COR-L47 (cell line): ENCODE data around the gene CEACAM3.

Source experiments
- DNase-seq: peaks from one replicate; lab custom pipeline; 2025; lab: John Stamatoyannopoulos, UW

CEACAM3 gene

GRCh38 chr19:41845001-41845050 is 48.4 kb downstream of the CEACAM3 start, which contains the start of gene DMRTC2:
Gene DMRTC2 (plus strand): TSS chr19:41845042. CDS start chr19:41847429, 2,387 bp downstream.
- no peak for DNase-seq

GRCh38 chr19:41845051-41845590 is 48.7 kb downstream of the CEACAM3 start:
- DNase-seq, result no peak

DNA sequence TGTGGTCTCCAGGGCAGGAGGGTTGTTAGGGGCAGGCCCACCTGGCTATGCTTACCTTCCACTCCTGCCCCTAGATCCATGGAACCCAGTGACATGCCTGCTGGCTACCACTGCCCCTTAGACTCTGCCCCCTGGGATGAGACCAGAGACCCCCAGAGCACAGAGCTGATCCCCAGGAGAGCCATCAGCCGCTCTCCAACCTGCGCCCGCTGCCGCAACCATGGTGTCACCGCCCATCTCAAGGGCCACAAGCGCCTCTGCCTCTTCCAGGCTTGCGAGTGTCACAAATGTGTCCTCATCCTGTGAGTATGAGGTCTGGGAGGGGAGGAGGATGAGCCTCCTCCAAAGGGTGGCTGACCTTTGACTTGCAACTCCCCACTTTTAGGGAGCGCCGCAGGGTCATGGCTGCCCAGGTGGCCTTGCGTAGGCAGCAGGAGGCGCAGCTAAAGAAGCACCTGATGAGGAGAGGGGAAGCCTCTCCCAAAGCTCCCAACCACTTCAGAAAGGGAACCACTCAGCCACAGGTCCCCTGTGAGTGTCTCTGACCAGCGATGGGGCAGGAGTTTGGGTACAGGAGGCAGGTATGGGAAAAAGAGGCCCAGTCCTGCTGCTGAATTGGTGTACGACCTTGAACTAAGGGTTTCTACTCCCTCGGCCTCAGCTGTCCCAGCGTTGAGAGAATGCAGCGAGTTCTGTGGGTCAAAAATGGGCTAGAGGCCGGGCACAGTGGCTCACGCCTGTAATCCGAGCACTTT is 51.1 kb downstream of the CEACAM3 start:
- DNase-seq, result no peak

GRCh38 chr19:41848666-41849065 is 52.3 kb downstream of the CEACAM3 start:
- DNase-seq, result no peak

- no peak for DNase-seq
Measured at GRCh38 chr19:41849067-41849466, 52.7 kb downstream of the CEACAM3 start.

GRCh38 chr19:41850381-41850780 is 54.0 kb downstream of the CEACAM3 start:
- DNase-seq, result no peak

GRCh38 chr19:41851456-41851855 is 55.1 kb downstream of the CEACAM3 start:
- DNase-seq, result no peak

- DNase-seq, result no peak
Measured at GRCh38 chr19:41853344-41853743, 57.0 kb downstream of the CEACAM3 start.

DNA sequence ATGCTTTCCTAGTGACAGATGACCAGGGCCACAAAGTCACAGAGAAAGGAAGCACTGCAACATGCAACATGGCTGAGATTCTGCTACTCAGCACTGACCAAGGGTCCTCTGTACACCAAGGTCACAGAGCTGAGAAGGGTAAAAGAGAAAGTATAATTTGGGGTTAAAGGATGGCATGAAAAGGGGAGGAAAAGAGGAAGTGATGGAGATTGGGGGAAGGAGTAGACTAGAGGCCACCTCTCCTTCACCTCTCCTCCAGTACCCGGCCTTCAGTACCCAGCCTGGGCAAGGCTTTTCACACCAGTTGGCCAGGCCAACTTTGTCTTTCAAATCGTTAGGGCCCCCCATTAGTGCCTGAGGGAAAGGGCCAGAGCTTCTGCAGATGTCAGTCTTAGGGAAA is 57.4 kb downstream of the CEACAM3 start:
- DNase-seq, result no peak

- DNase-seq, result no peak
Measured at GRCh38 chr19:41859213-41859617, 62.8 kb downstream of the CEACAM3 start.

DNA sequence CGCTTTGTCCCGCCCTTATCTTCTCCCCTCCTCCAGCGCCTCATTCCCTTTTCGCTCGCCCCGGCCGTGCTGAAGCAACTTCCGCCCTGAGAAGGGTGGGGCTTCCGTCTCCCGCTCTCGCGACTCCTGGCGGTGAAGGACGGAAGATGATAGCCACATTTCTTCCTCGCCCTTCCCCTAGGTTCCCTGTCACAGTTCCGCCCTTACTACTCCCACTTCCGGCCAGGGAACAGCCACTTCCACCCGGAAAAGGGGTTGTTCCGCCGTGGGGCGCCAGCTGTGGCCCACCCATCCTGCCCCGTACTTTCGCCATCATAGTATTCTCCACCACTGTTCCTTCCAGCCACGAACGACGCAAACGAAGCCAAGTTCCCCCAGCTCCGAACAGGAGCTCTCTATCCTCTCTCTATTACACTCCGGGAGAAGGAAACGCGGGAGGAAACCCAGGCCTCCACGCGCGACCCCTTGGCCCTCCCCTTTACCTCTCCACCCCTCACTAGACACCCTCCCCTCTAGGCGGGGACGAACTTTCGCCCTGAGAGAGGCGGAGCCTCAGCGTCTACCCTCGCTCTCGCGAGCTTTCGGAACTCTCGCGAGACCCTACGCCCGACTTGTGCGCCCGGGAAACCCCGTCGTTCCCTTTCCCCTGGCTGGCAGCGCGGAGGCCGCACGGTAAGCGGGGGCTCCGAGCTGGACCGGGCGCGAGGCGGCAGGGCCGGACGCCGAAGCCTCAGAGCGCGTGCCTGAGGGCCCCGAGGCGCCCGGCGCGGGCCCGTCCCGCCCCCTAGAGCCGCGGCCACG is 63.4 kb downstream of the CEACAM3 start, which contains the start of gene RPS19:
Gene RPS19, plus strand, starts transcription at position 638 of the 801 bp plus-strand sequence. CDS start 520 bp downstream, outside the sequence.
- peak; percentile 97 for DNase-seq

DNA sequence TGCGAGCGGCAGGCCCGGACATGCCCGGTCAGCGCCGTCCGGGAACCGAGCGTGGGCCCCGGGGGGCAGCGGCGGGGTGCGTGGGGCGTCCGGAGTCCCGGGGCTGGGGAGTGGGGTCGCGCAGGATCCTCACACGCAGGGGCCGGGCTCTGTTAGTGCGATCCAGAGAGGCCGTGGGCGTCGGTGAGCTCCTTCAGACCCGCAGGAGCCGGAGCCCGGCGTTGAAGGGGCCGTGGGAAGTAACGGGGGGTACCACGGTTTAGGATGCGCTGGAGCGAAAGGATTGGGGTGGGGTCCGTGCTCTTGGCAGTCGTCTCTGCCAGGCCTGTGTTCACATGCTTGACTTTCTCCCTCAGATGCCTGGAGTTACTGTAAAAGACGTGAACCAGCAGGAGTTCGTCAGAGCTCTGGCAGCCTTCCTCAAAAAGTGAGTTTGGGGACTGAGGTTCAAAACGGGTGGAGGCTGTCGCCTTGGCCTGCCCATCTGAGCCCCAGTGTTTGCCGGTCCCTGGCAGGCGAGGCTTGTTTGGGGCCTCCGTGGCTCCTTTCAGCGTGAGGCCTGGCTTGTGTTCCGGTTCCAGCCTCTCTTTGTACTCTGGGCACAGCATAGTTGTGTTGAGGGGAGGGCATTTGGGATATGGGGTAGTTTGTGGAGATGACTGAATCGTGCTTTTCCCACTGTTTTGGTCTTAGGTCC is 64.2 kb downstream of the CEACAM3 start:
- no peak for DNase-seq
